Mesenchymal stem cell (in vitro differentiated cells and primary cell): ENCODE measurements around the gene WFDC11. TPM values are rescaled to one million over a fixed set of nuclear protein-coding genes. Genes with fewer than 3 reads are reported as not detected.
"Not testable (repeated sequence)": the region's sequence is repeated elsewhere in the genome, so short reads cannot be mapped to it uniquely, and the experiment has no call there.

ENCODE experiments used
- DNase-seq: peaks from one replicate; pipeline ENCODE4 v3.0.0-alpha.2; 2013
- H2AFZ ChIP-seq: one replicate; pipeline ENCODE4 v1.6.1; 2013; ENCODE audit warnings: low read depth, mild to moderate bottlenecking, control low read depth, inconsistent platforms, low read length, moderate library complexity
- H2AK5ac ChIP-seq: 2 replicates; pipeline ENCODE4 v1.6.1; 2013; ENCODE audit warnings: low read length, moderate library complexity, mild to moderate bottlenecking, inconsistent platforms; ENCODE audit not compliant: severe bottlenecking
- H2BK120ac ChIP-seq: one replicate; pipeline ENCODE4 v1.6.1; 2013; ENCODE audit warnings: low read depth, mild to moderate bottlenecking, inconsistent platforms, low read length, moderate library complexity
- H2BK12ac ChIP-seq, 2 experiments: one replicate each; pipeline ENCODE4 v1.6.1; 2013; ENCODE audit warnings: inconsistent platforms in 2 of 2, low read length in 2 of 2, mild to moderate bottlenecking in 2 of 2, moderate library complexity in 2 of 2, control low read depth in 1 of 2
- H2BK15ac ChIP-seq: one replicate; pipeline ENCODE4 v1.6.1; 2013; ENCODE audit warnings: mild to moderate bottlenecking, low read depth, inconsistent platforms; ENCODE audit not compliant: poor library complexity, severe bottlenecking
- H2BK5ac ChIP-seq: 2 replicates; pipeline ENCODE4 v1.6.1; 2013; ENCODE audit warnings: low read depth, mild to moderate bottlenecking, low read length, control low read depth, inconsistent platforms; ENCODE audit not compliant: poor library complexity, severe bottlenecking
- H3K14ac ChIP-seq, 2 experiments: one replicate each; pipeline ENCODE4 v1.6.1; 2013; ENCODE audit warnings: inconsistent platforms in 2 of 2, low read length in 2 of 2, control low read depth in 1 of 2, mild to moderate bottlenecking in 1 of 2, moderate library complexity in 1 of 2
- H3K18ac ChIP-seq, 2 experiments: one replicate each; pipeline ENCODE4 v1.6.1; 2013; ENCODE audit warnings: inconsistent platforms in 2 of 2, low read length in 2 of 2, control low read depth in 1 of 2, low read depth in 1 of 2, mild to moderate bottlenecking in 1 of 2
- H3K23ac ChIP-seq, 2 experiments: one replicate each; pipeline ENCODE4 v1.6.1; 2013; ENCODE audit warnings: inconsistent platforms in 2 of 2, low read length in 2 of 2, mild to moderate bottlenecking in 2 of 2, moderate library complexity in 2 of 2, control low read depth in 1 of 2
- H3K27ac ChIP-seq: 2 replicates; pipeline ENCODE4 v1.5.1; 2013; ENCODE audit warnings: mild to moderate bottlenecking, moderate library complexity, low read length, control low read depth, inconsistent platforms; ENCODE audit not compliant: poor library complexity, severe bottlenecking
- H3K27me3 ChIP-seq, 2 experiments: 2 replicates each; pipeline versions ENCODE4 v1.6.1 to v1.7.0; 2013; ENCODE audit warnings: low read length in 2 of 2, mild to moderate bottlenecking in 2 of 2, moderate library complexity in 2 of 2, control low read depth in 1 of 2, inconsistent platforms in 1 of 2; ENCODE audit not compliant: control insufficient read depth in 1 of 2, insufficient read depth in 1 of 2
- H3K36me3 ChIP-seq, 2 experiments: 2 replicates each; pipeline versions ENCODE4 v1.6.1 to v1.7.0; 2013; ENCODE audit warnings: low read length in 2 of 2, control low read depth in 1 of 2, inconsistent platforms in 1 of 2, low read depth in 1 of 2, mild to moderate bottlenecking in 1 of 2; ENCODE audit not compliant: insufficient read depth in 2 of 2, control insufficient read depth in 1 of 2
- H3K4ac ChIP-seq, 2 experiments: one replicate each; pipeline ENCODE4 v1.6.1; 2013; ENCODE audit warnings: inconsistent platforms in 2 of 2, low read length in 2 of 2, mild to moderate bottlenecking in 2 of 2, moderate library complexity in 2 of 2, control low read depth in 1 of 2, low read depth in 1 of 2
- H3K4me1 ChIP-seq: 2 replicates; pipeline ENCODE4 v1.6.1; 2013; ENCODE audit warnings: low read depth, low read length, control low read depth; ENCODE audit not compliant: control insufficient read depth, insufficient read depth
- H3K4me2 ChIP-seq: 2 replicates; pipeline ENCODE4 v1.6.1; 2013; ENCODE audit warnings: low read length, mild to moderate bottlenecking, inconsistent platforms; ENCODE audit not compliant: poor library complexity, severe bottlenecking
- H3K4me3 ChIP-seq, 2 experiments: 2 replicates each; pipeline versions ENCODE4 v1.5.1 to v1.7.0; 2013; ENCODE audit warnings: low read length in 2 of 2, mild to moderate bottlenecking in 2 of 2, control low read depth in 1 of 2, low read depth in 1 of 2; ENCODE audit not compliant: insufficient read depth in 1 of 2
- H3K79me1 ChIP-seq: replicated peaks from 2 replicates; pipeline ENCODE4 v1.6.1; 2013; ENCODE audit warnings: mild to moderate bottlenecking, control low read depth, low read length, inconsistent platforms; ENCODE audit not compliant: poor library complexity, severe bottlenecking
- H3K9ac ChIP-seq: 2 replicates; pipeline ENCODE4 v1.7.0; 2013; ENCODE audit warnings: mild to moderate bottlenecking, low read length, moderate library complexity
- H3K9me3 ChIP-seq: 2 replicates; pipeline ENCODE4 v1.7.0; 2013; ENCODE audit warnings: mild to moderate bottlenecking, low read length; ENCODE audit not compliant: control insufficient read depth
- H4K8ac ChIP-seq: one replicate; pipeline ENCODE4 v1.6.1; 2013; ENCODE audit warnings: inconsistent platforms, mild to moderate bottlenecking, low read length, moderate library complexity
- H4K91ac ChIP-seq: one replicate; pipeline ENCODE4 v1.6.1; 2013; ENCODE audit warnings: mild to moderate bottlenecking, low read length, inconsistent platforms
- WGBS: methylation state at CpG from one replicate; pipeline ENCODE4 v1.1.7; 2013; ENCODE audit warnings: mixed read lengths; 5-methylcytosine and 5-hydroxymethylcytosine counted together
- polyA plus RNA-seq, 2 experiments: library from polyadenylated mRNA; stranded (reverse); fragments of 200-250 nt; gene quantifications; one replicate each; pipeline ENCODE4 v1.2.3, GENCODE V29; 2013

WFDC11 gene
- polyA plus RNA-seq (2013, experiment 1 of 2), result not detected
- polyA plus RNA-seq (2013, experiment 2 of 2), result not detected

DNA sequence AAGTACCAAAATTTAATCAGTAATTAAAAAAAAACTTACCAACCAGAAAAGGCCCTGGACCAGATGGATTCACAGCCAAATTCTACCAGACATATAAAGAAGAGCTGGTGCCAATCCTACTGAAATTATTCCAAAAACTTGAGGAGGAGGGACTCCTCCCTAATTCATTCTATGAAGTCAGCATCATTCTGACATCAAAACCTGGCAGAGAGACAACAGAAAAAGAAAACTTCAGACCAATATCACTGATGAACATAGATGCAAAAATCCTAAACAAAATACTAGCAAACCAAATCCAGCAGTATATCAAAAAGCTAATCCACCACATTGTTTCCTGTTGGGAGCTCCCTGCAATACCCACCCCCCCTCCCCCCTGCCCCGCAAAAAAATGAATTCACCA is at the start of gene WFDC11:
Gene WFDC11 (minus strand): TSS at position 101 of the 400 bp plus-strand sequence. CDS start 19,639 bp downstream, outside the sequence.
- Histone ChIP-seq H3K4me1 (no peaks in the 10 kb centered on the region), H3K9me3 (peaks cover 4% of the 10 kb centered on the region), H3K27ac (no peak within 1 kb of the TSS), H3K14ac (no peak within 1 kb of the TSS), H3K4ac (no peak within 1 kb of the TSS), H2BK5ac (no peak within 1 kb of the TSS), H2AFZ (no peak within 1 kb of the TSS), H3K4me3 (no peak within 1 kb of the TSS), H2AK5ac (no peak within 1 kb of the TSS), H3K4me2 (no peak within 1 kb of the TSS), H2BK15ac (no peak within 1 kb of the TSS), H3K18ac (no peak within 1 kb of the TSS), H3K79me1 (no peaks in the 10 kb centered on the region), H3K36me3 (no peaks in the 10 kb centered on the region), H3K9ac (no peak within 1 kb of the TSS), H4K8ac (no peak within 1 kb of the TSS), H3K23ac (no peak within 1 kb of the TSS), H3K27me3 (peaks cover 0 to 3% of the 10 kb centered on the region in 2 experiments), H4K91ac (no peak within 1 kb of the TSS), H2BK12ac (no peak within 1 kb of the TSS), H2BK120ac (no peak within 1 kb of the TSS)
- 100% methylated on average over 1 of the region's 1 CpG for whole genome bisulfite sequencing
- no peak for DNase-seq

DNA sequence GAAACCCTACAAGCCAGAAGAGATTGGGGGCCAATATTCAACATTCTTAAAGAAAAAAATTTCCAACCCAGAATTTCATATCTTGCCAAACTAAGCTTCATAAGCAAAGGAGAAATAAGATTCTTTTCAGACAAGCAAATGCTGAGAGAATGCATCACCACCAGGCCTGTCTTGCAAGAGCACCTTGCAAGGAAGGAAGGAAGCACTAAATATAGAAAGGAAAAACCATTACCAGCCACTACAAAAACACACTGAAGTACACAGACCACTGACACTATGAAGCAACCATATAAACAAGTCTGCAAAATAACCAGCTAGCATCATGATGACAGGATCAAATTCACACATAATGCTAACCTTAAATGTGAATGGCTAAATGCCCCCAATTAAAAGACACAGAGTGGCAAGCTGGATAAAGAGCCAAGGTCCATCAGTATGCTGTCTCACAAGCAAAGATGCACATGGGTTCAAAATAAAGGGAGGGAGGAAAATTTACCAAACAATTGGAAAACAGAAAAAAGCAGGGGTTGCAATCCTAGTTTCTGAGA is 46.2 kb upstream of the WFDC11 start:
- not testable (repeated sequence) for H3K9me3 ChIP-seq, H3K14ac ChIP-seq, H3K9ac ChIP-seq, H2BK120ac ChIP-seq, H2BK12ac ChIP-seq, H2AFZ ChIP-seq, H3K4me1 ChIP-seq, DNase-seq, H3K23ac ChIP-seq, H3K36me3 ChIP-seq, H4K8ac ChIP-seq, H3K27ac ChIP-seq, H4K91ac ChIP-seq, H3K27me3 ChIP-seq, H2BK5ac ChIP-seq, H3K4ac ChIP-seq, H3K4me2 ChIP-seq, H3K79me1 ChIP-seq, H3K18ac ChIP-seq, H2AK5ac ChIP-seq, H2BK15ac ChIP-seq, H3K4me3 ChIP-seq

DNA sequence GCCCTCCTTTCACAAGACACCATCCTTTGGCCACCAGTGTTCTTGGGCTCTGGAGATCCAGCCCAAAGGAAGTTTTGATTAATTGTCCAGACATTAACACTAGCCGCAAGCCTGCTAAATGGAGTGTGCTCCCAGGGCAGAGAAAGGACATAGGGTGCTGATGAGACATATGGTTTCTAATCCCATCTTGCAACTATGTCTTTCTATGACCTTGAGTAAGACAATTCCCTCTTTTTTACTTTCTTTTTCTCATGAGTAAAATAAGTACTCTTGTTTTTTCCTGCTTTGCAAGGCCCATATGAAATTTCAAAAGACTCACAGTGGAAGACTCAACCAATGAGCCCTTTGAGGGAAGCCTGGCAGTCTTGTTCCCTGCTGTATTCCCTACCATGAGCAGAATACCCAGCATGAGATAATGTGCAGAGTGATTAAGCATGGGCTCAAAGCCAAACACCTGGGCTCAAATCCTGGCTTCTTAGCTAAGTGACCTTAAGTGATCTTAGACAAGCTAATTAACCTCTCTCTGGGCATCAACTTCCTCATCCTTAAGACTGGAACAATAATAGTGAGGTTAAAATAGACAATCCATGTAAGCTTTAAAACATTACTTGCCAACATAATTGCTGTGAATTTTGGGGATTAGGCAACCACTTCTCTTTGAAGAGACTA is 35.1 kb upstream of the WFDC11 start, which contains the start of gene WFDC10B:
Gene WFDC10B (minus strand): TSS at position 51 of the 669 bp plus-strand sequence. CDS start 19,027 bp downstream, outside the sequence.
- H2BK120ac ChIP-seq, result no peak within 1 kb of the TSS
- no peak within 1 kb of the TSS for H4K91ac ChIP-seq

DNA sequence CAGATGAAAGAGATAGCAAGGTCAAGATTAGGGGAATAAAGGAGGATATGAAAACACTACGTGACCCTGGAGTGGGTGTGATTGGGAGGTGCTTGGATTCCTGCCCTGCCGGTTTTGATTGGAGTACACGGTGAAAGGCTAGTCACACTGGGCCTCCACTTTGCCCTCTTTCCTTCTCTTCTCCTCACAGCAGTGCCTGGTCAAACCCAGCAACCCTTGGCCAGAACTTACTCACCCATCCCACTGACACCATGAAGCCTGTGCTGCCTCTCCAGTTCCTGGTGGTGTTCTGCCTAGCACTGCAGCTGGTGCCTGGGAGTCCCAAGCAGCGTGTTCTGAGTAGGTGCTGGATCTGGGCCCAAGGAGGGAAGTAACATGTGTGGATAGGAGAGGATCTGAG is 31.8 kb upstream of the WFDC11 start, which contains the start of gene WFDC13:
Gene WFDC13 (plus strand): TSS at position 166 of the 400 bp plus-strand sequence. CDS start 86 bp downstream, at position 252.
- Histone ChIP-seq H3K18ac (no peak within 1 kb of the TSS), H2BK120ac (no peak within 1 kb of the TSS), H3K27me3 (no peaks in the 10 kb centered on the region), H2BK12ac (no peak within 1 kb of the TSS), H3K27ac (no peak within 1 kb of the TSS), H4K8ac (no peak within 1 kb of the TSS), H3K14ac (no peak within 1 kb of the TSS), H4K91ac (no peak within 1 kb of the TSS), H2BK5ac (no peak within 1 kb of the TSS), H3K4me3 (no peak within 1 kb of the TSS), H3K4ac (no peak within 1 kb of the TSS), H2BK15ac (no peak within 1 kb of the TSS), H3K4me2 (no peak within 1 kb of the TSS), H3K9me3 (no peaks in the 10 kb centered on the region), H2AK5ac (no peak within 1 kb of the TSS), H3K23ac (peak within 1 kb of the TSS in 1 of 2 experiments; percentile 14), H3K79me1 (no peaks in the 10 kb centered on the region), H3K9ac (no peak within 1 kb of the TSS), H3K4me1 (no peaks in the 10 kb centered on the region), H3K36me3 (no peaks in the 10 kb centered on the region), H2AFZ (no peak within 1 kb of the TSS)
- no peak for DNase-seq
- 68% methylated on average over 4 of the region's 4 CpGs for WGBS

More for the DNA sequence above, 35.1 kb upstream of the WFDC11 start, which contains the start of gene WFDC10B:
- Histone ChIP-seq H3K9ac (no peak within 1 kb of the TSS), H3K27me3 (no peaks in the 10 kb centered on the region), H2BK15ac (no peak within 1 kb of the TSS), H3K4me3 (no peak within 1 kb of the TSS), H2BK12ac (no peak within 1 kb of the TSS), H3K27ac (no peak within 1 kb of the TSS), H3K4me2 (no peak within 1 kb of the TSS), H3K36me3 (no peaks in the 10 kb centered on the region), H3K14ac (no peak within 1 kb of the TSS), H3K4me1 (no peaks in the 10 kb centered on the region), H2BK5ac (no peak within 1 kb of the TSS), H2AK5ac (no peak within 1 kb of the TSS), H3K4ac (no peak within 1 kb of the TSS), H3K18ac (no peak within 1 kb of the TSS), H3K23ac (no peak within 1 kb of the TSS), H3K79me1 (no peaks in the 10 kb centered on the region), H4K8ac (no peak within 1 kb of the TSS), H3K9me3 (no peaks in the 10 kb centered on the region), H2AFZ (no peak within 1 kb of the TSS)
- WGBS, result 100% methylated on average over 1 of the region's 1 CpG
- no peak for DNase-seq
